LNCAP (cell line): ENCODE measurements around the gene SLC38A8.

Source experiments
- TF ChIP-seq, protein P1 (sequence below): fragments of 450-650 bp; IDR thresholded peaks from 2 replicates; pipeline ENCODE4 v1.5.1; 2017; ENCODE audit warnings: mild to moderate bottlenecking

The SLC38A8 gene

DNA sequence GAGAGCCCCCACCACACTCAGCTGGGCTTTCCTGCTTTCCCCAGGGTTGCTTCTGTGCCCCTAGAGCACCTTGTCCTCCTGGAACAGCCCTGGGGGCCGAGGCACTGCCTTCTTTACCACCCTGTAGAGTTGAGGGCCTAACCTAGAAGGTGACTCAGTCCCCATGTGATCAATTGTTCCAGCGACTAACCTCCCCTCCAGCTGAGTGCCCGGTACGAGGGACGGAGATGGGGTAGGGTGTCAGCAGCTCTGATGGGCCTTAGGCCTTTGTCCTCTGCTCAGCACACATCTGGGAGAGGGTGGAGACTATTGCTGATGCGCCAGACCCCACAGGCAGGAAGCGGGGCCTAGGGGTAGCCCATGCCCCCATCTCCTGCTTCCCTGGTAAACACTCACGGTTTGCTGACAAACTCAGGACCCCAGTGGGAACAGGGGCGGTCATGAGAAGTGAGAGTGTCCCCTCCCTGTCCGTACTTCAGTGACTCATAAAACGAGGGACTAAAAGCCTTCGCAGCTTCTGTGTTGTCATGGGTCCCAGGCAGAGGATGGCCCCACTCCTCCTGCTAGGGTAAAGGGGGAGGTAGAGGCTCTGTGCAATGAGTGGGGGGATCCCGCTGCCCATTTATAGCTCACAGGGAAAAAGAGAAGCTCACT lies 41.5 kb downstream of the SLC38A8 start:
- TF ChIP-seq, protein P1, sequence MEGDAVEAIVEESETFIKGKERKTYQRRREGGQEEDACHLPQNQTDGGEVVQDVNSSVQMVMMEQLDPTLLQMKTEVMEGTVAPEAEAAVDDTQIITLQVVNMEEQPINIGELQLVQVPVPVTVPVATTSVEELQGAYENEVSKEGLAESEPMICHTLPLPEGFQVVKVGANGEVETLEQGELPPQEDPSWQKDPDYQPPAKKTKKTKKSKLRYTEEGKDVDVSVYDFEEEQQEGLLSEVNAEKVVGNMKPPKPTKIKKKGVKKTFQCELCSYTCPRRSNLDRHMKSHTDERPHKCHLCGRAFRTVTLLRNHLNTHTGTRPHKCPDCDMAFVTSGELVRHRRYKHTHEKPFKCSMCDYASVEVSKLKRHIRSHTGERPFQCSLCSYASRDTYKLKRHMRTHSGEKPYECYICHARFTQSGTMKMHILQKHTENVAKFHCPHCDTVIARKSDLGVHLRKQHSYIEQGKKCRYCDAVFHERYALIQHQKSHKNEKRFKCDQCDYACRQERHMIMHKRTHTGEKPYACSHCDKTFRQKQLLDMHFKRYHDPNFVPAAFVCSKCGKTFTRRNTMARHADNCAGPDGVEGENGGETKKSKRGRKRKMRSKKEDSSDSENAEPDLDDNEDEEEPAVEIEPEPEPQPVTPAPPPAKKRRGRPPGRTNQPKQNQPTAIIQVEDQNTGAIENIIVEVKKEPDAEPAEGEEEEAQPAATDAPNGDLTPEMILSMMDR, result no peak

DNA sequence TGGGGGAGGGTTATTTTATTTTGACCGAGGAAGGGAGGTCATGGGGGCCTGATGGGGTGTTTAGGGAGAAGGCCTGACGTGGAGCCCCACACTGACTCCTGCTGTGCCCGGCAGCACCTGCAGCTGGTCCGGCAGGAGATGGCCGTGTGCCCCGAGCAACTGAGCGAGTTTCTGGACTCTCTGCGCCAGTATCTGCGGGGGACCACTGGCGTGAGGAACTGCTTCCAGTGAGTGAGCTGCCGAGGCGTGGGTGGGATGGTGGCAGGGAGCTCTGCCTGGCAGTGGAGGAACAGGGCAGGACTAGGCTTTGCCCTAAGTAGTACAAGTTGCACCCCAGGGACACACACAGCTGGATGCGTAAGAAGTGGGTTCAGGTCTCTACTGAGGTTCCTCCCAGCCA lies 44.5 kb downstream of the SLC38A8 start:
- TF ChIP-seq, protein P1, result no peak

DNA sequence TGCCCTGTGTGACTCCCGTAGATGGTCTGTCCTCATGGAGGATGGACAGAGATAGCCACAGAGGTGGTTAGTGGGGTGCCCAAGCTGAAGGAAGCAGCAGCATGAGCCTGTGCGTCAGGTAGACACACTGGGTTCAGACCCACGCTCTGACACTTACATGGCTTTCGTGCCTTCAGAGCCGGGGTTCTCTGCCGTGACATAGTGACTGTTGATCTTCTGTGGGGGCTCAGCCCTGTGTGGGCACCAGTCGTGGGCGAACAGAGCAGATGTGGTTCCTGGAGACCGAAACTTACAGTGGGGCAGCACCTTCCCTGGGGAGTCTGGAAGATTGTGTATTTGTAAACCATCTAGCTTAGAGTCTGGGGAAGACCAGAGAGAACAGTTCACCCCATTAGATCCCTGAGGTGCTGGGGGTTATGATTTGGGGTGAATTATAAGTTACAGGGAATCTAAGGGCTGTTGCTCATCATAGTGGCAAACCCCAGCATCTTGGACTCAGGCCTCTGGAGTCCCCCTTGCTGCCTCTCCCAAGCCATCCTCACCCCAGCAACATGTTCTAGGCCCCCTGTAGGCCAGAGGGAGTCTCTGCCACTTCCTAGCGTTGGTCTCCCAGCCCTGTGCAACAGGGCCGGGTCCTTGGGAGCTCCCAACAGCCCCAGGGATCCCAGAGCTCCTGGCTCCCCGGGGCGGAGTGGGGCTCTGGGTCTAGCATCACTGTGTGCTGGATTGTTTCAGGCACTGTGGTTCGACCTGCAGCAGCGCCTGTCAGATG lies 45.9 kb downstream of the SLC38A8 start:
- TF ChIP-seq, protein P1, result no peak

DNA sequence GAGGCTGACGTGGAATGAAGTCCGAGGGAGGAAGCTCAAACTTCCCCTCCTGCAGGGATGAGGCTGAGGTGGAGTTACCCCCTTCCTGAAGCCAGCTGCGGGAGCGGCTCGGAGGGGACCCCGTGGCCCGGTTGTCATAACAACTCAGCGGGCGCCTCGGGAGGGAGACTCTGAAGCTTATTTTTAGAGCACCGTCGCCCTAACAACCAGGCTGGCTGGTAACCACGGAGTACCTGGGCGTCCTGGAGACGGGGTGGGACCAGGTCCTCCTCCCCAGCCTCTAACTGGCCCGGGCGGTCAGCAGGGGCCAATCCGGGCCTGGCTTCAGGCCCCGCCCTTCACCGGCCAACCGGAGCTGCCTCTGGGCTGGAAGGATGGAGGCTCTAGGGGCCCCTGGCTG lies 46.8 kb downstream of the SLC38A8 start:
- TF ChIP-seq, protein P1, result no peak

DNA sequence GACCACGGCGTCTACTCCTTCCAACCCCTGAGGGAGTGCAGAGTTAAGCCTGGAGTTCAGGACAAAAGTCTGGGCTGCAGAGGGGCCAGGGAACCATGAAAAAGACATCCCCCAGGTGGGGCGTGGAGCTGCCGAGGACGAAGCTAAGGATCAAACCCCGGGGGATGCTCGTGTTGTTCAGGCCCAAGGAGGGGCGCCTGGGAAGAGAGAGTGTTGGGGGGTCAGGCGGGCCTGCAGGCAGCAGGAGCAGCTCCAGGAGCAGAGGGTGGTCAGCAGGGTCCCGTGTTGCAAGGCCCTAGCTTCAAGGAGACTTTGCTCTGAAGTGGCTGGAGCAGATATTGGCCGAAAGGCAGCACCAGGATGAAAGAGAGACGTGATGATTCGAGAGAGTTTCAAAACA lies 47.9 kb downstream of the SLC38A8 start:
- TF ChIP-seq, protein P1, result no peak

DNA sequence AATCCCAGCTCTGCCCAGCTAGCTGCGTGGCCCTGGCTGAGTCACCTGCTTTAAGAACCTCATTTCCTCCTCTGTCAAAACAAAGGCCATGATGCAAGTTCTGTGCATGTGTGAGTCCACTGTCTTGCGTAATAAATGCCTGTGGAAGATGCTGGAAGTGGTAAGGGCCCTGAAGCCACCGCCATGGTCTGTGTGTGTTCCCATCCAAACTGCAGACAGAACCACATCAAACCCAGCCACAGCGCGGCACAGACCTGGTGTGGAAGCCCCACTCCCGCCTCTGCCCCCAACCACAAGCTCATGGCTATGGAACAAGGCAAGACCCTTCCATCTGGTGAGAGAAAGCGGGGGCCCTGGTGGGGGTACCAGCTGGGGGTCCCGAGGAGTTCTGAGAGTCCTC lies 48.5 kb downstream of the SLC38A8 start:
- TF ChIP-seq, protein P1, result no peak

DNA sequence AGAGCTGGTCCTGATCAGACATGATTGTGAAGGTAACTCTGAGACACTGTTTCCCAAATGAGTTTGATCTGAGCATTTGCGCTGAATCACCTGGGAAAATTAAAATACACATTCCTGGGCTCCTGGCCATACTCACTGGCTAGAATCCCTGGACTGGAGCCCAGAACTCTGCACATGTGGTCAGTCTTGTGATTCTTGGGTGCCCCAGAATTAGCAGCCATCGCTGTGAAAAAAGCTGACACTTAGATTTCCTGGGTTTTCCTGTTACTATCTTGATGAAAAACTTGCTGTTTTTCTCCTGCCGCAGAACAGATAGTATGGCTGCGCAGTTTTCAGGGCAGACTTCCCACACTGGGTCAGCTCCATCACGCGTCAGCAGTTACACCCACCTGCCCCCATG lies 50.0 kb downstream of the SLC38A8 start:
- TF ChIP-seq, protein P1, result no peak
